K562 (cell line): ENCODE measurements around the gene ZNF106.

Source experiments
- DNMT1 ChIP-seq: fragments of 450-650 bp; IDR thresholded peaks from 2 replicates; pipeline ENCODE4 v1.6.1; 2016; ENCODE audit warnings: antibody characterized with exemption, mild to moderate bottlenecking
- POLR2A ChIP-seq: fragments of 450-650 bp; conservative IDR thresholded peaks from 2 replicates; pipeline ENCODE4 v1.6.1; 2016
- SP1 ChIP-seq: sonication (generic); formaldehyde crosslinking; IDR thresholded peaks from 2 replicates; pipeline ENCODE4 v1.8.1; 2022; ENCODE audit warnings: mild to moderate bottlenecking, missing genetic modification reagents
- TF ChIP-seq, protein P1 (sequence below), 3 experiments: IDR thresholded peaks in 2 of 3; conservative IDR thresholded peaks in 1 of 3; 2 replicates each; pipeline ENCODE4 v1.5.1; 2011 to 2012; ENCODE audit warnings: low read length in 3 of 3, mild to moderate bottlenecking in 3 of 3, control low read depth in 2 of 3, improper control_type of control experiment in 1 of 3, inconsistent platforms in 1 of 3, low read depth in 1 of 3, mixed read lengths in 1 of 3, moderate library complexity in 1 of 3; ENCODE audit not compliant: insufficient read depth in 2 of 3

DNA sequence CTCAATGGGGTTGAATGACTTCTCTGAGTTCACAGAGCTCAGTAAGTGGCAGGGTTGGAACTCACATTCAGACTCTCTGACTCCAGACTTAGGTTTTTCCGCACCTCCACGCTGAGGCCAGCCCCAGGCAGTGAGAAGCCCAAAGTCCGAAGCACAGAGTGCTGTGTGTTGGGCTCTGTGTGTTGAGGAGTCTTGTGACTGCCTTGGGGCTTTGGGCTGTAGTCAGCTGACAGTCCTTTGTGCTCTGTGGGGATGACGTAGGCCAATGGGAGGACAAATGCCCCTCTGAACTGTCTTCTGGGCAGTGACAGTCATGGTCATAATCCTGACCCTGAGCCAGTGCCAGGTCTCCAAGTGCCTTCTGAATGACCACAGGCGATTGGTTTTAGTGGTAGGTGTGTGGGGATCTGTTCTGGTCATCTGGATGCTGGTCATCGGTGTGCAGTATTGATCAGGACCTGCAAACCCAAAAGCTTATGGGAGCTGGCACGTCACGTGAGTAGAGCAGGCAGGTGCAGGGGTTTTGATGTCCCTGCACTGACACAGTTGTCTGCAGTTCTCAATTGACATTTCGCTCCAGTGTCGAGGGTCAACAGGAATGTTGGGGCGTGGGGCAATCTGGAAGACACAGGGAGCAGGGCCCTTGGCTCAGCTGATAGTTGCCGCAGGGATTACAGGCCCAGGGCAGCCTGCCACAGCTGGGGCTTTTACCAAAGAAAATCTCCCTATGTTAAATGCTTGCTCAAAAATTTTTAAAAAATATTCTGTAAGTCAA lies 86.3 kb downstream of the ZNF106 start:
- no peak for TF ChIP-seq SP1 (CRISPR knock-in tag)
- no peak for TF ChIP-seq DNMT1
- TF ChIP-seq, protein P1, sequence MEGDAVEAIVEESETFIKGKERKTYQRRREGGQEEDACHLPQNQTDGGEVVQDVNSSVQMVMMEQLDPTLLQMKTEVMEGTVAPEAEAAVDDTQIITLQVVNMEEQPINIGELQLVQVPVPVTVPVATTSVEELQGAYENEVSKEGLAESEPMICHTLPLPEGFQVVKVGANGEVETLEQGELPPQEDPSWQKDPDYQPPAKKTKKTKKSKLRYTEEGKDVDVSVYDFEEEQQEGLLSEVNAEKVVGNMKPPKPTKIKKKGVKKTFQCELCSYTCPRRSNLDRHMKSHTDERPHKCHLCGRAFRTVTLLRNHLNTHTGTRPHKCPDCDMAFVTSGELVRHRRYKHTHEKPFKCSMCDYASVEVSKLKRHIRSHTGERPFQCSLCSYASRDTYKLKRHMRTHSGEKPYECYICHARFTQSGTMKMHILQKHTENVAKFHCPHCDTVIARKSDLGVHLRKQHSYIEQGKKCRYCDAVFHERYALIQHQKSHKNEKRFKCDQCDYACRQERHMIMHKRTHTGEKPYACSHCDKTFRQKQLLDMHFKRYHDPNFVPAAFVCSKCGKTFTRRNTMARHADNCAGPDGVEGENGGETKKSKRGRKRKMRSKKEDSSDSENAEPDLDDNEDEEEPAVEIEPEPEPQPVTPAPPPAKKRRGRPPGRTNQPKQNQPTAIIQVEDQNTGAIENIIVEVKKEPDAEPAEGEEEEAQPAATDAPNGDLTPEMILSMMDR (IDR thresholded peaks at IDR 0.05 in 2 of 3, conservative IDR thresholded peaks at IDR 0.05 in 1 of 3; ENCODE audit: insufficient read depth in 2 of 3, low read depth in 1 of 3, low read length in 3 of 3), result no peak
- no peak for TF ChIP-seq POLR2A
